Upper lobe of right lung (tissue), 1 donor: Measurements from ENCODE around the gene AIRE. TPM values are rescaled to one million over a fixed set of nuclear protein-coding genes. Genes with fewer than 3 reads are reported as not detected.

Experiments used
- ATAC-seq: fragments of 200-7000 bp; cut with Tn5 transposase; one replicate; pipeline ENCODE4 v1.9.1; 2020; ENCODE audit warnings: mild to moderate bottlenecking, moderate library complexity
- DNase-seq: peaks from one replicate; pipeline ENCODE4 v3.0.0-alpha.2; 2020
- H3K27ac ChIP-seq: fragments of 200-600 bp; one replicate; pipeline ENCODE4 v1.8.0; 2022
- H3K27me3 ChIP-seq: fragments of 200-600 bp; one replicate; pipeline ENCODE4 v1.8.0; 2022; ENCODE audit warnings: mild to moderate bottlenecking
- H3K36me3 ChIP-seq: fragments of 200-600 bp; one replicate; pipeline ENCODE4 v1.8.0; 2022
- H3K4me1 ChIP-seq: fragments of 200-600 bp; one replicate; pipeline ENCODE4 v1.8.0; 2022
- H3K4me3 ChIP-seq: fragments of 200-600 bp; one replicate; pipeline ENCODE4 v1.8.0; 2022; ENCODE audit warnings: mild to moderate bottlenecking
- H3K9me3 ChIP-seq: fragments of 200-600 bp; one replicate; pipeline ENCODE4 v1.8.0; 2022
- intact Hi-C: fragments of 100-400 bp; cut with DNase I; formaldehyde crosslinking; loops from one replicate; pipeline ENCODE4 v1.11.0; 2022
- total RNA-seq: library from RNA; stranded (reverse); fragmentation: NEBNext Ultra II Directional; extraction: Animal tissue kit (Norgen Biotek cat#: 25700); gene quantifications from one replicate; pipeline ENCODE4 v1.2.1, GENCODE V29; 2021
- TF ChIP-seq, protein P1 (sequence below): fragments of 200-600 bp; IDR thresholded peaks from one replicate; pipeline ENCODE4 v1.8.0; 2022; ENCODE audit warnings: antibody characterized with exemption
- donor health status: DM: no; HTN: yes; CAD: no; lungs with severe emphysema.

The AIRE gene
- total RNA-seq, 1 donor from 2014 or later = not detected

DNA sequence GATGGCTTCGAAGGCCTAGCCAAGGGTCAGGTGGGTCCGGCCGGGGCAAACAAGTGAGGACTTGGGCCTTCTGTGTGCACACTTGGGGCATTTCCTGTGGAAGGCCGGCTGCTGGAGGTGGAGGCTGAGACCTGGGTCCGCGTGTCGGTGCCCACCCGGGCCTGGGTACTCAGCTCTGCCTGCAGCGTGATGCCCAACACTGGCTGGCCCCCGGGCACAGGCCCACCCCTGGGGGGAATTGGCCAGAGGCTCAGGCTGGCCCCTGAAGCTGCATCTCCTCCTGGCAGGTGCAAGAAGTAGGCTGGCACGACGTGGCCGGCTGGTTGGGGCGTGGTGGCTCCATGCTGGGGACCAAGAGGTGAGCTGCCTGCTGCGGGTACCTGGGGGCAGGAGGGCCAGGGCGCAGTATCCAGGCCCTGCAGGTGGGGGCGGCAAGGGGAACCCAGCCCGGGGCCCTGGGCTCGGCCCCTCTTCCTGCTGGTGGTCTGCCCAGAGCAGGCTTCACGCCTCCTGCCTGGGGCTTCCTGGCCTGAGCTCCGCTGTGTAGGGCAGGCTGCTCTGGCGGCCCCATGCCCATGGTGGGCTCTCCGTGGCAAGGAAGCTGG is 36.3 kb downstream of the AIRE start:
- H3K36me3 ChIP-seq = peaks cover 88% of the 10 kb centered on the region

DNA sequence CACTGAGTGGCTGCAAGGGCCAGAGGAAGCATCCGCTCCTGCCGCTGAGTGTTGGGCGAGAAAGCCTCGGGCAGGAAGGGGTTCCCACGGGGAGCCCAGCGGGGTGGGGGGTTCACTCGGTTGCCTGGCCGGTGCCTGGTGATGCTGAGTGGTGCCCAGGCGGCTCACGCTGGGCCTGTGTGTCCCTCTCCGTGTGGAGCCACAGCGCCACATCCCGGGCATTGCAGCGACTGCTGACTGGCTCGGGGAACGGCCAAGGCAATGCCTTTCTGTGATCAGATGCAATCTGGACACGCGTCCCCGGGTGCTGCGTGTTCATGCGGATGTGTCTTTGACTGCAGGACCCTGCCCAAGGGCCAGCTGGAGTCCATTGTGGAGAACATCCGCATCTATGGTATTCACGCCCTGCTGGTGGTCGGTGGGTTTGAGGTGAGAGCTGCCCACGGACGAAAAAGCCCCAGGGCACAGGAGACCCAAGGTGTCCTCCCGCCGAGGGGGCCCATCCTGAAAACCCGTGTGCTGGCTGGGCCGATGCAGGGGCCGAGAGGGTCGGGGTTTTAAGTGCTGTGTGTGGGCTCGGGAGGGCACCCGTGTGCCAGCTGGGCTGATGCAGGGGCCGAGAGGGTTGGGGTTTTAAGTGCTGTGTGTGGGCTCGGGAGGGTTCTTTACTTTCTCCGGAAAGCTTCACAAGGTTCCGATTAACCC is 37.1 kb downstream of the AIRE start:
- H3K4me1 ChIP-seq = no peaks in the 10 kb centered on the region
- H3K4me3 ChIP-seq = no peak overlapping the region
- H3K9me3 ChIP-seq = no peaks in the 10 kb centered on the region
- no peak overlapping the region for H3K27ac ChIP-seq
- TF ChIP-seq, protein P1, sequence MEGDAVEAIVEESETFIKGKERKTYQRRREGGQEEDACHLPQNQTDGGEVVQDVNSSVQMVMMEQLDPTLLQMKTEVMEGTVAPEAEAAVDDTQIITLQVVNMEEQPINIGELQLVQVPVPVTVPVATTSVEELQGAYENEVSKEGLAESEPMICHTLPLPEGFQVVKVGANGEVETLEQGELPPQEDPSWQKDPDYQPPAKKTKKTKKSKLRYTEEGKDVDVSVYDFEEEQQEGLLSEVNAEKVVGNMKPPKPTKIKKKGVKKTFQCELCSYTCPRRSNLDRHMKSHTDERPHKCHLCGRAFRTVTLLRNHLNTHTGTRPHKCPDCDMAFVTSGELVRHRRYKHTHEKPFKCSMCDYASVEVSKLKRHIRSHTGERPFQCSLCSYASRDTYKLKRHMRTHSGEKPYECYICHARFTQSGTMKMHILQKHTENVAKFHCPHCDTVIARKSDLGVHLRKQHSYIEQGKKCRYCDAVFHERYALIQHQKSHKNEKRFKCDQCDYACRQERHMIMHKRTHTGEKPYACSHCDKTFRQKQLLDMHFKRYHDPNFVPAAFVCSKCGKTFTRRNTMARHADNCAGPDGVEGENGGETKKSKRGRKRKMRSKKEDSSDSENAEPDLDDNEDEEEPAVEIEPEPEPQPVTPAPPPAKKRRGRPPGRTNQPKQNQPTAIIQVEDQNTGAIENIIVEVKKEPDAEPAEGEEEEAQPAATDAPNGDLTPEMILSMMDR = no peak
- DNase-seq (no peak), ATAC-seq (no peak)
- peaks cover 80% of the 10 kb centered on the region for H3K36me3 ChIP-seq
- intact Hi-C loops = no loop called here
- H3K27me3 ChIP-seq = no peaks in the 10 kb centered on the region

More for the DNA sequence above, 36.3 kb downstream of the AIRE start:
- no peaks in the 10 kb centered on the region for H3K9me3 ChIP-seq
- TF ChIP-seq, protein P1 = no peak
- no peak overlapping the region for H3K4me3 ChIP-seq
- intact Hi-C loops = no loop called here
- DNase-seq (no peak), ATAC-seq (no peak)
- H3K27ac ChIP-seq = no peak overlapping the region
- H3K4me1 ChIP-seq = no peaks in the 10 kb centered on the region
- H3K27me3 ChIP-seq = no peaks in the 10 kb centered on the region

DNA sequence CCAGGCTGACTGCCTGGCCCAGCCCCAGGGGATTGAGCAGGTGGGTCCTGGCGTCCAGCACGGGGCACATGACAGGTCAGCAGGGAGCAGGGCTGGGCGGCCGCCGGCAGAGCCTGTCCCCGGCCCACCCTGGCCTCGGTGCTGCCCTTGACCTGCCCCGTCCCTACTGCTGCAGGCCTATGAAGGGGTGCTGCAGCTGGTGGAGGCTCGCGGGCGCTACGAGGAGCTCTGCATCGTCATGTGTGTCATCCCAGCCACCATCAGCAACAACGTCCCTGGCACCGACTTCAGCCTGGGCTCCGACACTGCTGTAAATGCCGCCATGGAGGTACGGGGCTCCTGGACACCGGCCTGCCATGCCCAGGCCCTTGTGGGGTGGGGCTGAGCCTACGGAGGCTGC is 37.9 kb downstream of the AIRE start:
- ATAC-seq = no peak
- no peak overlapping the region for H3K4me3 ChIP-seq
- H3K9me3 ChIP-seq = no peaks in the 10 kb centered on the region
- H3K27ac ChIP-seq = no peak overlapping the region
- intact Hi-C loops = no loop called here
- TF ChIP-seq, protein P1 = no peak
- peaks cover 72% of the 10 kb centered on the region for H3K36me3 ChIP-seq
- no peaks in the 10 kb centered on the region for H3K4me1 ChIP-seq
- DNase-seq = no peak
- no peaks in the 10 kb centered on the region for H3K27me3 ChIP-seq

DNA sequence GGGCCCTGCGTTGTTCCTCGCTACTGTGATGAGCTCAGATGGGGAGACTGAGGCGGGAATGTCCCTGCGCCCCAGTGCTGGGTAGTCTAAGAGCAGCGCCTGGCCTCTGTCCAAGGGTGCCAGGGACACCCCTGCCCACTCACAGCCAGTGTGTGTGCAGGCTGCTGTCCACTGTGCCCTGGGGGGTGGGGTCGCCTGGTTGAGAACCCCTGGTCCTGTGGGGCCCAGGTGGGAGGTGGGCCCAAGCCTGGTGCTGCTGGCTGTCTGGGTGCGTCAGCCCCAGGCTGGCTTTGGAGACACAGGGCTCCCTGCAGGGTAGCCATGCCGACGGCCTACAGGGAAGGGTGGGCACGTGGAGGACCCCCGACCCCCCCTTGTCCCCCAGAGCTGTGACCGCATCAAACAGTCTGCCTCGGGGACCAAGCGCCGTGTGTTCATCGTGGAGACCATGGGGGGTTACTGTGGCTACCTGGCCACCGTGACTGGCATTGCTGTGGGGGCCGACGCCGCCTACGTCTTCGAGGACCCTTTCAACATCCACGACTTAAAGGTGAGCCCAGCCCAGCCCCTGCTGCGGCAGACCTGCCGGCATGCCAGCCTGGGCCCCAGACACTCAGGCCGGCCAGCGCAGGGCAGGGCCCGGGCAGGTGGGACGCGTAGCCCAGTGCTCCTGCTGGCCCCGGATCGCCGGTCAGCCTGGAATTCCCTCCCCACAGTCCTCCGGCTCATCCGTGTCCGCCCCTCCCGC is 38.6 kb downstream of the AIRE start:
- Histone ChIP-seq H3K27me3 (no peaks in the 10 kb centered on the region), H3K36me3 (peaks cover 65% of the 10 kb centered on the region), H3K9me3 (no peaks in the 10 kb centered on the region), H3K27ac (no peak overlapping the region), H3K4me1 (no peaks in the 10 kb centered on the region), H3K4me3 (no peak overlapping the region)
- DNase-seq (no peak), ATAC-seq (no peak)
- TF ChIP-seq, protein P1 = no peak
- intact Hi-C loops = no loop called here

DNA sequence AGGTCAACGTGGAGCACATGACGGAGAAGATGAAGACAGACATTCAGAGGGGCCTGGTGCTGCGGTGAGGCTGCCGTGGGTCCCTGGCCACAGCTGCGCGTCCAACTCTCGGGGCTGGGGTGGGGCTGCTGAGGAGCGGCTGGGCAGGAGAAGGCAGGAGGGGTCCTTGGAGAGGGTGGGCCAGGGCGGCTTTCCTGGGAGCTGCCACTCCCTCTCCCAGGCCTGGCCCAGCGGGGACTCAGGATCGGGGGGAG is 39.1 kb downstream of the AIRE start:
- intact Hi-C loops = no loop called here
- Histone ChIP-seq H3K4me3 (no peak overlapping the region), H3K36me3 (peaks cover 60% of the 10 kb centered on the region), H3K4me1 (no peaks in the 10 kb centered on the region), H3K9me3 (no peaks in the 10 kb centered on the region), H3K27me3 (no peaks in the 10 kb centered on the region), H3K27ac (no peak overlapping the region)
- DNase-seq (no peak), ATAC-seq (no peak)
- TF ChIP-seq, protein P1 = no peak
